H9 (cell line): ENCODE results near the gene RSAD2. TPM values are rescaled to one million over a fixed set of nuclear protein-coding genes. Genes with fewer than 3 reads are reported as not detected.

ENCODE experiments used
- DNase-seq: peaks from one replicate; pipeline ENCODE4 v3.0.0-alpha.2; 2017
- H2AFZ ChIP-seq: one replicate; pipeline ENCODE4 v1.6.1; 2013; ENCODE audit warnings: mild to moderate bottlenecking, low read length, control low read depth, moderate library complexity
- H2AK5ac ChIP-seq: 2 replicates; pipeline ENCODE4 v1.6.1; 2013; ENCODE audit warnings: low read length, control low read depth, mixed read lengths; ENCODE audit not compliant: insufficient read length
- H2BK120ac ChIP-seq: one replicate; pipeline ENCODE4 v1.6.1; 2013; ENCODE audit warnings: low read depth, mild to moderate bottlenecking, low read length, control low read depth, inconsistent platforms; ENCODE audit not compliant: poor library complexity, severe bottlenecking
- H2BK12ac ChIP-seq: 2 replicates; pipeline ENCODE4 v1.6.1; 2013; ENCODE audit warnings: low read length, control low read depth, mixed read lengths, low read depth; ENCODE audit not compliant: insufficient read length
- H2BK15ac ChIP-seq: 2 replicates; pipeline ENCODE4 v1.6.1; 2013; ENCODE audit warnings: low read depth, low read length, control low read depth
- H2BK20ac ChIP-seq: one replicate; pipeline ENCODE4 v1.6.1; 2013; ENCODE audit warnings: low read depth, mild to moderate bottlenecking, low read length, control low read depth, inconsistent platforms; ENCODE audit not compliant: poor library complexity, severe bottlenecking
- H2BK5ac ChIP-seq: 2 replicates; pipeline ENCODE4 v1.6.1; 2013; ENCODE audit warnings: low read length, control low read depth, mixed read lengths; ENCODE audit not compliant: insufficient read length
- H3K14ac ChIP-seq: 2 replicates; pipeline ENCODE4 v1.6.1; 2013; ENCODE audit warnings: low read length, control low read depth; ENCODE audit not compliant: insufficient read depth
- H3K18ac ChIP-seq: 2 replicates; pipeline ENCODE4 v1.6.1; 2013; ENCODE audit warnings: low read depth, mild to moderate bottlenecking, mixed read lengths, low read length, control low read depth; ENCODE audit not compliant: insufficient read length
- H3K23ac ChIP-seq: 2 replicates; pipeline ENCODE4 v1.6.1; 2013; ENCODE audit warnings: low read length, control low read depth, mixed read lengths, low read depth; ENCODE audit not compliant: insufficient read length
- H3K23me2 ChIP-seq: 2 replicates; pipeline ENCODE4 v1.6.1; 2013; ENCODE audit warnings: low read depth, mild to moderate bottlenecking, mixed read lengths, low read length, control low read depth; ENCODE audit not compliant: insufficient read length, poor library complexity, severe bottlenecking
- H3K27ac ChIP-seq: 2 replicates; pipeline ENCODE4 v1.5.1; 2013; ENCODE audit warnings: low read length, control low read depth, mixed read lengths, low read depth; ENCODE audit not compliant: insufficient read length
- H3K27me3 ChIP-seq: 2 replicates; pipeline ENCODE4 v1.6.1; 2013; ENCODE audit warnings: low read length, control low read depth, inconsistent platforms; ENCODE audit not compliant: insufficient read depth
- H3K4ac ChIP-seq: 2 replicates; pipeline ENCODE4 v1.6.1; 2013; ENCODE audit warnings: low read depth, mild to moderate bottlenecking, control low read depth, inconsistent platforms, low read length, moderate library complexity
- H3K4me1 ChIP-seq: 2 replicates; pipeline ENCODE4 v1.6.1; 2013; ENCODE audit warnings: low read length, control low read depth, inconsistent platforms; ENCODE audit not compliant: insufficient read depth
- H3K4me2 ChIP-seq: 2 replicates; pipeline ENCODE4 v1.6.1; 2013; ENCODE audit warnings: low read length, control low read depth, mixed read lengths; ENCODE audit not compliant: insufficient read length, insufficient read depth
- H3K56ac ChIP-seq: 2 replicates; pipeline ENCODE4 v1.6.1; 2013; ENCODE audit warnings: low read depth, mild to moderate bottlenecking, mixed read lengths, low read length, control low read depth; ENCODE audit not compliant: insufficient read length
- H3K79me1 ChIP-seq: 2 replicates; pipeline ENCODE4 v1.6.1; 2013; ENCODE audit warnings: low read depth, mild to moderate bottlenecking, moderate library complexity, low read length, control low read depth, inconsistent platforms; ENCODE audit not compliant: insufficient read depth, poor library complexity, severe bottlenecking
- H3K79me2 ChIP-seq: 2 replicates; pipeline ENCODE4 v1.6.1; 2013; ENCODE audit warnings: low read length, control low read depth, inconsistent platforms; ENCODE audit not compliant: insufficient read depth
- H3K9ac ChIP-seq: 2 replicates; pipeline ENCODE4 v1.6.1; 2013; ENCODE audit warnings: low read length, control low read depth, mixed read lengths; ENCODE audit not compliant: insufficient read length; ENCODE audit errors: extremely low read depth
- H3K9me3 ChIP-seq: one replicate; pipeline ENCODE4 v1.6.1; 2013; ENCODE audit warnings: low read depth, low read length, inconsistent platforms; ENCODE audit not compliant: control insufficient read depth
- H3T11ph ChIP-seq: one replicate; pipeline ENCODE4 v1.6.1; 2013; ENCODE audit warnings: mild to moderate bottlenecking, low read length, control low read depth, inconsistent platforms
- H4K20me1 ChIP-seq: one replicate; pipeline ENCODE4 v1.6.1; 2013; ENCODE audit not compliant: control insufficient read depth, insufficient read length, insufficient read depth
- H4K5ac ChIP-seq: 2 replicates; pipeline ENCODE4 v1.6.1; 2013; ENCODE audit warnings: low read depth, mild to moderate bottlenecking, mixed read lengths, low read length, control low read depth; ENCODE audit not compliant: insufficient read length
- H4K8ac ChIP-seq: replicated peaks from 2 replicates; pipeline ENCODE4 v1.6.1; 2013; ENCODE audit warnings: low read length, control low read depth, mixed read lengths, low read depth; ENCODE audit not compliant: insufficient read length
- H4K91ac ChIP-seq: 2 replicates; pipeline ENCODE4 v1.6.1; 2013; ENCODE audit warnings: low read depth, mild to moderate bottlenecking, moderate library complexity, mixed read lengths, low read length, control low read depth; ENCODE audit not compliant: insufficient read length
- H3K27ac Mint-ChIP-seq, 3 experiments: 2 replicates in 2 of 3; 3 replicates in 1 of 3; pipeline ENCODE4 v1.8.0; 2020 to 2021; ENCODE audit warnings: mixed read lengths in 3 of 3, mild to moderate bottlenecking in 1 of 3, moderate library complexity in 1 of 3
- H3K27me3 Mint-ChIP-seq: 2 replicates; pipeline ENCODE4 v1.8.0; 2021; ENCODE audit warnings: low read depth, mild to moderate bottlenecking, moderate library complexity, mixed read lengths
- H3K36me3 Mint-ChIP-seq, 3 experiments: 2 replicates in 2 of 3; 3 replicates in 1 of 3; pipeline ENCODE4 v1.8.0; 2020 to 2021; ENCODE audit warnings: low read depth in 3 of 3, mixed read lengths in 3 of 3; ENCODE audit not compliant: insufficient read depth in 1 of 3
- H3K4me1 Mint-ChIP-seq, 2 experiments: 2 replicates each; pipeline ENCODE4 v1.8.0; 2020; ENCODE audit warnings: mixed read lengths in 2 of 2
- H3K4me3 Mint-ChIP-seq, 2 experiments: 2 replicates in 1 of 2; 3 replicates in 1 of 2; pipeline ENCODE4 v1.8.0; 2020 to 2021; ENCODE audit warnings: mild to moderate bottlenecking in 2 of 2, mixed read lengths in 2 of 2, moderate library complexity in 1 of 2
- H3K9me3 Mint-ChIP-seq, 2 experiments: 2 replicates in 1 of 2; 3 replicates in 1 of 2; pipeline ENCODE4 v1.8.0; 2020; ENCODE audit warnings: mild to moderate bottlenecking in 2 of 2, mixed read lengths in 2 of 2, moderate library complexity in 1 of 2
- WGBS: extraction: QIAGEN DNeasy Blood & Tissue Kit; methylation state at CpG from one replicate; pipeline ENCODE4 v1.1.7; 2013; ENCODE audit warnings: missing lambda C conversion rate, low lambda C conversion rate, mixed read lengths; ENCODE audit not compliant: insufficient read length; ENCODE audit errors: extremely low coverage; 5-methylcytosine and 5-hydroxymethylcytosine counted together
- total RNA-seq: library from RNA; stranded (reverse); gene quantifications from 2 replicates; pipeline ENCODE4 v1.2.1, GENCODE V29; 2021
- TF ChIP-seq, protein P1 (sequence below): fragments of 200-600 bp; sonication (generic); conservative IDR thresholded peaks from 3 replicates; pipeline ENCODE4 v1.8.0; 2021; ENCODE audit warnings: antibody characterized with exemption, mild to moderate bottlenecking

The RSAD2 gene
- total RNA-seq, 1 experiment from 2014 or later, result not detected

- H3K4me1 ChIP-seq, result 0 out of 2 replicates have a peak, but pooled peaks cover 2% of the 10 kb centered on the region
- H3K79me1 ChIP-seq, result no peaks in the 10 kb centered on the region
- no peak overlapping the region for H4K91ac ChIP-seq
- no peak overlapping the region for H3K18ac ChIP-seq
- no peak overlapping the region for H2AFZ ChIP-seq
- no peak for DNase-seq
- no peak overlapping the region for H3K4ac ChIP-seq
- H2BK12ac ChIP-seq, result no peak overlapping the region
- no peak overlapping the region for H3K56ac ChIP-seq
- Mint-ChIP-seq H3K36me3 (peaks cover 0 to 5% (median 5%) of the 10 kb centered on the region in 3 experiments; a peak in 5 of 7 replicates), H3K4me3 (no peak overlapping the region), H3K4me1 (peaks cover 31 to 34% of the 10 kb centered on the region in 2 experiments), H3K9me3 (peaks cover 0 to 5% of the 10 kb centered on the region in 2 experiments; a peak in 1 of 5 replicates), H3K27me3 (no peaks in the 10 kb centered on the region), H3K27ac (no peak overlapping the region)
- no peak overlapping the region for H4K5ac ChIP-seq
- H2BK20ac ChIP-seq, result no peak overlapping the region
- H2BK5ac ChIP-seq, result no peak overlapping the region
- no peaks in the 10 kb centered on the region for H3K23me2 ChIP-seq
- TF ChIP-seq, protein P1, sequence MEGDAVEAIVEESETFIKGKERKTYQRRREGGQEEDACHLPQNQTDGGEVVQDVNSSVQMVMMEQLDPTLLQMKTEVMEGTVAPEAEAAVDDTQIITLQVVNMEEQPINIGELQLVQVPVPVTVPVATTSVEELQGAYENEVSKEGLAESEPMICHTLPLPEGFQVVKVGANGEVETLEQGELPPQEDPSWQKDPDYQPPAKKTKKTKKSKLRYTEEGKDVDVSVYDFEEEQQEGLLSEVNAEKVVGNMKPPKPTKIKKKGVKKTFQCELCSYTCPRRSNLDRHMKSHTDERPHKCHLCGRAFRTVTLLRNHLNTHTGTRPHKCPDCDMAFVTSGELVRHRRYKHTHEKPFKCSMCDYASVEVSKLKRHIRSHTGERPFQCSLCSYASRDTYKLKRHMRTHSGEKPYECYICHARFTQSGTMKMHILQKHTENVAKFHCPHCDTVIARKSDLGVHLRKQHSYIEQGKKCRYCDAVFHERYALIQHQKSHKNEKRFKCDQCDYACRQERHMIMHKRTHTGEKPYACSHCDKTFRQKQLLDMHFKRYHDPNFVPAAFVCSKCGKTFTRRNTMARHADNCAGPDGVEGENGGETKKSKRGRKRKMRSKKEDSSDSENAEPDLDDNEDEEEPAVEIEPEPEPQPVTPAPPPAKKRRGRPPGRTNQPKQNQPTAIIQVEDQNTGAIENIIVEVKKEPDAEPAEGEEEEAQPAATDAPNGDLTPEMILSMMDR, result no peak
- H2AK5ac ChIP-seq, result no peak overlapping the region
- no peak overlapping the region for H2BK15ac ChIP-seq
- no peak overlapping the region for H3K23ac ChIP-seq
- no peak overlapping the region for H3T11ph ChIP-seq
- H3K79me2 ChIP-seq, result no peaks in the 10 kb centered on the region
- WGBS, result no CpG with 5 or more reads among the region's 6 CpGs
- H3K27ac ChIP-seq, result no peak overlapping the region
- no peak overlapping the region for H2BK120ac ChIP-seq
- H4K20me1 ChIP-seq, result no peaks in the 10 kb centered on the region
- H3K27me3 ChIP-seq, result no peaks in the 10 kb centered on the region
- H3K9me3 ChIP-seq, result no peaks in the 10 kb centered on the region
- H4K8ac ChIP-seq, result no peak overlapping the region
- no peak overlapping the region for H3K9ac ChIP-seq
- H3K14ac ChIP-seq, result no peak overlapping the region
- H3K4me2 ChIP-seq, result no peak overlapping the region
Observed at GRCh38 chr2:6929196-6929819, 51.7 kb downstream of the RSAD2 start.
